ENCODE data around the gene HSPA4.
"Not testable (repeated sequence)": the region's sequence is repeated elsewhere in the genome, so short reads cannot be mapped to it uniquely, and the experiment has no call there.

HSPA4 gene

DNA sequence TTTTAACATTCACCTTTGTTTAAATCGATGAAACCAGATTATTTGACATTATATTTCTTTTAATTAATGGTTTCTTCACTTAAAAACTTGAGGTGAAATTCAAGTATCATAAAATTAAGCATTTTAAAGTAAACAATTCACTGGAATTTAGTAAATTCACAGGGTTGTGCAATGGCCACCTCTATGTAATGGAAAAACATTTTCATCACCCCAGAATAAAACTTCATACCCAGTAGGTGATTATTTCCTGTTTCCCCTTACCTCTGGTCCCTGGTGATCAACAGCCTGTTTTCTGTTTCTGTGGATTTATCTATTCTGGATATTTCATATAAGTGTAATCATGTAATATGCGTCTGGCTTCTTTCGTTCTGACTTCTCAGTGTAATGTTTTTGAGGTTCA lies 27.2 kb downstream of the HSPA4 start:
- TF ChIP-seq, protein P1, sequence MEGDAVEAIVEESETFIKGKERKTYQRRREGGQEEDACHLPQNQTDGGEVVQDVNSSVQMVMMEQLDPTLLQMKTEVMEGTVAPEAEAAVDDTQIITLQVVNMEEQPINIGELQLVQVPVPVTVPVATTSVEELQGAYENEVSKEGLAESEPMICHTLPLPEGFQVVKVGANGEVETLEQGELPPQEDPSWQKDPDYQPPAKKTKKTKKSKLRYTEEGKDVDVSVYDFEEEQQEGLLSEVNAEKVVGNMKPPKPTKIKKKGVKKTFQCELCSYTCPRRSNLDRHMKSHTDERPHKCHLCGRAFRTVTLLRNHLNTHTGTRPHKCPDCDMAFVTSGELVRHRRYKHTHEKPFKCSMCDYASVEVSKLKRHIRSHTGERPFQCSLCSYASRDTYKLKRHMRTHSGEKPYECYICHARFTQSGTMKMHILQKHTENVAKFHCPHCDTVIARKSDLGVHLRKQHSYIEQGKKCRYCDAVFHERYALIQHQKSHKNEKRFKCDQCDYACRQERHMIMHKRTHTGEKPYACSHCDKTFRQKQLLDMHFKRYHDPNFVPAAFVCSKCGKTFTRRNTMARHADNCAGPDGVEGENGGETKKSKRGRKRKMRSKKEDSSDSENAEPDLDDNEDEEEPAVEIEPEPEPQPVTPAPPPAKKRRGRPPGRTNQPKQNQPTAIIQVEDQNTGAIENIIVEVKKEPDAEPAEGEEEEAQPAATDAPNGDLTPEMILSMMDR (IDR thresholded peaks at IDR 0.05; ENCODE audit: insufficient read depth, low read depth, low read length, missing control alignments), result no peak
- DNase-seq (ENCODE audit: low read depth), result no peak

DNA sequence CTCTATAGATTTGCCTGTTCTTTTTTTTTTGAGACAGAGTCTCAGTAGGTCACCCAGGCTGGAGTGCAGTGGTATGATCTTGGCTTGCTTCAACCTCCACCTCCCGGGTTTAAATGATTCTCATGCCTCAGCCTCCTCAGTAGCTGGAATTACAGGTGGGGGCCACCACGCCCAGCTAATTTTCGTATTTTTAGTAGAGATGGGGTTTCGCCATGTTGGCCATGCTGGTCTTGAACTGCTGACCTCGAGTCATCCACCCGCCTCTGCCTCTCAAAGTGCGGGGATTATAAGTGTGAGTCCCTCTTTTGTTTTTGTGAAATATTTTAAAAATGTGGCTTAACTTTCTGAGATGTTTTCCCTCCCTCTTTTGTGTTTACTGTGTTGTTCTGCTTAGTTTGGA lies 29.2 kb downstream of the HSPA4 start:
- TF ChIP-seq, protein P1 (IDR thresholded peaks at IDR 0.05; ENCODE audit: insufficient read depth, low read depth, low read length, missing control alignments), result no peak
- DNase-seq (ENCODE audit: low read depth), result no peak
- no peak overlapping the region for H3K4me3 ChIP-seq (ENCODE audit: low read depth, low read length)

More for the DNA sequence above, 27.2 kb downstream of the HSPA4 start:
- H3K4me3 ChIP-seq (ENCODE audit: low read depth, low read length), result no peak overlapping the region

DNA sequence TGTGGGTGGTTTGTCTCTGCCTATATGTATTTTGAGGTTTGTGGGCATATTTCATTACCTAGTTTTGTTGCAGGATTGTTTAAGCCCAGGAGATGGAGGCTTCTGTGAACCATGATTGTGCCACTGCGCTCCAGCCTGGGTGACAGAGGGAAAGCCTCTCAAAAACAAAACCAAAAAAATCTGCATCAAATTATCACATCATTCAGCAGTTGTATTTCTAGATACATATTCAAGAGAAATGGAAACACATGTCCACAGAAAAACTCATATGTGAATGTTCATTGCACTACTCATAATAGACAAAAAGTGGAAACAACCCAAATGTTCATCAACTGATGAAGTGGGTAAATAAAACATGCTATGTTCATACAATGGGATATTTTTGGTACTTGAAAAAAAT lies 29.9 kb downstream of the HSPA4 start:
- no peak for DNase-seq (ENCODE audit: low read depth)
- H3K4me3 ChIP-seq (ENCODE audit: low read depth, low read length), result no peak overlapping the region
- TF ChIP-seq, protein P1 (IDR thresholded peaks at IDR 0.05; ENCODE audit: insufficient read depth, low read depth, low read length, missing control alignments), result no peak

DNA sequence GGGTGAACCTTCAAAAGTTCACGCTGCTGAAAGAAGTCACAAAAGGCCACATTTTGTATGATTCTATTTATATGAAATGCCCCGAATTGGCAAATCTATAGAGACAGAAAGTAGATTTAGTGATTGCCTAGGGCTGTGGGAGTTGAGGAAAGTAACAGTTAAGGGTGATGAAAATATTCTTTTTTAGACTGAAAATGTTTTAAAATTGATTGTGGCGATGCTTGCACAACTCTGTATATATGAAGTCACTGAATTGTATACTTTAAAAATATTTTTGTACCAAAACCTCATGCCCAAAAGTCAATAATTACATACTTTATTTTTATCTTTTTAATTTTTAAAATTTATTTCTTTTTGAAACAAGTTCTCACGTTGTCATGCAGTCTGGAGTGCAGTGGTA lies 30.3 kb downstream of the HSPA4 start:
- no peak overlapping the region for H3K4me3 ChIP-seq (ENCODE audit: low read depth, low read length)
- TF ChIP-seq, protein P1 (IDR thresholded peaks at IDR 0.05; ENCODE audit: insufficient read depth, low read depth, low read length, missing control alignments), result no peak
- DNase-seq (ENCODE audit: low read depth), result no peak

DNA sequence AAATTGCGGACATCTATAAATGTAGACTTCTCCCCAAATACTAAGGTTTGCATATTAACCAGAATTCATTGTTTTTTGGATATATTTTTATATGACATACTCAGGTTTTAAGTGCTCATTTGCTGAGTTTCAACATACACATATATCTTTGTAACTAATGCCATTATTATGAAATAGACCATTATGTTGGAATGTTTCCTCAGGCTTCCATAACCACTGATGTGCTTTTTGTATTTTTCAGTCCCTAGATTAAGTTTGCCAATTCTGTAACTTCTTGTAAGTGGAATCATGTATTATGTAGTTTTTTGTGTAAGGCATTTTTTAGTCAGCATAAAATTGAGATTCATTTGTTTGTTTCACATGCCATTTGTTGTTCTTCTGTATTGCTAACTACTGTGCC lies 32.1 kb downstream of the HSPA4 start:
- DNase-seq (ENCODE audit: low read depth), result no peak
- H3K4me3 ChIP-seq (ENCODE audit: low read depth, low read length), result no peak overlapping the region

DNA sequence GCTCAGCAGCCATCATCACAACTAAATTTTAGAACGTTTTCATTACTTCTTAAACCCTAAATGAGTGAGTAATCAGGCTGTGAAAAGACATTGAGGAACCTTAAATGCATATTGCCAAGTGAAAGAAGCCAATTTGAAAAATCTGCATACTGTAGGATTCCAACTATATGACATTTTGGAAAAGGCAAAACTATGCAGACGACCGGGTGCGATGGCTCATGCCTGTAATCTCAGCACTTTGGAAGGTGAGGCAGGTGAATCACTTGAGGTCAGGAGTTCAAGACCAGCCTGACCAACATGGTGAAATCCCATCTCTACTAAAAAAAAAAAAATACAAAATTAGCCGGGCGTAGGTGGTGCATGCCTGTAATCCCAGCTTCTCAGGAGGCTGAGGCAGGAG lies 33.4 kb downstream of the HSPA4 start:
- DNase-seq (ENCODE audit: low read depth); H3K4me3 ChIP-seq (ENCODE audit: low read depth, low read length): not testable (repeated sequence)

More for the DNA sequence above, 32.1 kb downstream of the HSPA4 start:
- TF ChIP-seq, protein P1 (IDR thresholded peaks at IDR 0.05; ENCODE audit: insufficient read depth, low read depth, low read length, missing control alignments), result no peak

DNA sequence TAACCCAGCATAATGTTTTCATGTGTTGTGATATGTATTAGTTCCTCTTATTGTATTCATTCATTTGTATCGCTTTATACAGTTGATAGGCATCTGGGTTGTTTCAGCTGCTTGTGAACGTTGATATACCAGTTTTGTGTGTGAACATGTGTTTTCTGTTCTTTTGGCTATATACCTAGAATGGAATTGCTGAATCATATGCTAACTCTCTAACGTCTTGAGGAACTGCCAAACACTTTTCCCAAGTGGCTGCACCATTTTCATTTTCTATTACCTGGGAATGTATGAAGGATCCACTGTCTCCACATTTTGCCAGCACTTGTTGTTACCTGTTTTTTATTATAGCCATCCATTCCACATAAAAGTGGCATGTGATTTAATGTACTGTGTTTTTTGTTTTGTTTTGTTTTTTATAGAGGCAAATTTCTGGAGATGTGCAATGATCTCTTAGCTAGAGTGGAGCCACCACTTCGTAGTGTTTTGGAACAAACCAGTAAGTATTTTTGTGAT lies 34.6 kb downstream of the HSPA4 start:
- TF ChIP-seq, protein P1 (IDR thresholded peaks at IDR 0.05; ENCODE audit: insufficient read depth, low read depth, low read length, missing control alignments), result no peak
- H3K4me3 ChIP-seq (ENCODE audit: low read depth, low read length), result no peak overlapping the region
- DNase-seq (ENCODE audit: low read depth), result no peak
